GM12874 (cell line): ENCODE results near the gene ZNF516.

ENCODE experiments used
- CTCF ChIP-seq: IDR thresholded peaks from 2 replicates; pipeline ENCODE4 v1.5.1; 2011; ENCODE audit warnings: low read depth, mild to moderate bottlenecking, control low read depth, low read length, moderate library complexity; ENCODE audit not compliant: insufficient read depth

Gene ZNF516

GRCh38 chr18:76436342-76436741, 58.7 kb downstream of the ZNF516 start:
- no peak for TF ChIP-seq CTCF

GRCh38 chr18:76435316-76435989, 59.6 kb downstream of the ZNF516 start:
- no peak for TF ChIP-seq CTCF

GRCh38 chr18:76434452-76434851, 60.6 kb downstream of the ZNF516 start:
- TF ChIP-seq CTCF: no peak

- no peak for TF ChIP-seq CTCF
These were observed 61.3 kb downstream of the ZNF516 start for GRCh38 chr18:76433788-76434187.

GRCh38 chr18:76432970-76433767, 61.9 kb downstream of the ZNF516 start:
- TF ChIP-seq CTCF: no peak

- no peak for TF ChIP-seq CTCF
These were observed 62.7 kb downstream of the ZNF516 start for GRCh38 chr18:76432274-76432755.

GRCh38 chr18:76431437-76432273, 63.4 kb downstream of the ZNF516 start:
- no peak for TF ChIP-seq CTCF
